GM23338 (cell line): ENCODE data around the gene ILK. TPM values are rescaled to one million over a fixed set of nuclear protein-coding genes. Genes with fewer than 3 reads are reported as not detected.

ENCODE experiments used
- ATAC-seq: fragments of 200-7000 bp; cut with Tn5 transposase; 3 replicates; pipeline ENCODE4 v1.9.1; 2020
- DNase-seq: peaks from one replicate; pipeline ENCODE4 v3.0.0-alpha.2; 2015; ENCODE audit warnings: low spot score
- H2AFZ ChIP-seq: fragments of 200-600 bp; sonication (generic); 2 replicates; pipeline ENCODE4 v1.8.0; 2016; ENCODE audit warnings: antibody characterized with exemption, mild to moderate bottlenecking, moderate library complexity
- H3F3A ChIP-seq: fragments of 200-600 bp; sonication (generic); replicated peaks from 2 replicates; pipeline ENCODE4 v1.8.0; 2017; ENCODE audit warnings: antibody characterized with exemption, mixed run types, low read depth
- H3K27ac ChIP-seq: fragments of 200-600 bp; sonication (generic); 2 replicates; pipeline ENCODE4 v1.6.1; 2016; ENCODE audit warnings: low read depth
- H3K27me3 ChIP-seq: fragments of 200-600 bp; sonication (generic); 2 replicates; pipeline ENCODE4 v1.8.0; 2016; ENCODE audit warnings: mild to moderate bottlenecking, mixed run types, moderate library complexity; ENCODE audit not compliant: insufficient read depth
- H3K36me3 ChIP-seq: fragments of 200-600 bp; sonication (generic); 2 replicates; pipeline ENCODE4 v1.8.0; 2016; ENCODE audit warnings: mild to moderate bottlenecking; ENCODE audit not compliant: insufficient read depth
- H3K4me1 ChIP-seq: fragments of 200-600 bp; sonication (generic); 2 replicates; pipeline ENCODE4 v1.8.0; 2016; ENCODE audit warnings: mild to moderate bottlenecking, moderate library complexity; ENCODE audit not compliant: insufficient read depth
- H3K4me2 ChIP-seq: fragments of 200-600 bp; sonication (generic); 2 replicates; pipeline ENCODE4 v1.7.1; 2017; ENCODE audit warnings: mixed run types
- H3K4me3 ChIP-seq: fragments of 200-600 bp; sonication (generic); 2 replicates; pipeline ENCODE4 v1.6.1; 2016; ENCODE audit warnings: mixed run types
- H3K79me2 ChIP-seq: fragments of 200-600 bp; sonication (generic); replicated peaks from 2 replicates; pipeline ENCODE4 v1.8.0; 2017; ENCODE audit warnings: mild to moderate bottlenecking; ENCODE audit not compliant: insufficient read depth
- H3K9me2 ChIP-seq: fragments of 200-600 bp; sonication (generic); 2 replicates; pipeline ENCODE4 v1.8.0; 2017; ENCODE audit not compliant: insufficient read depth
- H4K20me1 ChIP-seq: fragments of 200-600 bp; sonication (generic); replicated peaks from 2 replicates; pipeline ENCODE4 v1.8.0; 2017; ENCODE audit warnings: mild to moderate bottlenecking; ENCODE audit not compliant: insufficient read depth
- H3K27ac Mint-ChIP-seq: 2 replicates; pipeline ENCODE4 v1.8.0; 2020; ENCODE audit warnings: inconsistent platforms, mild to moderate bottlenecking, moderate library complexity, mixed read lengths
- H3K27me3 Mint-ChIP-seq: 3 replicates; pipeline ENCODE4 v1.8.0; 2022; ENCODE audit warnings: low read depth, mild to moderate bottlenecking, moderate library complexity, mixed read lengths, inconsistent platforms; ENCODE audit not compliant: insufficient read depth, poor library complexity
- H3K36me3 Mint-ChIP-seq: 3 replicates; pipeline ENCODE4 v1.8.0; 2021; ENCODE audit warnings: low read depth, mild to moderate bottlenecking, inconsistent platforms, moderate library complexity, mixed read lengths
- H3K4me1 Mint-ChIP-seq: 3 replicates; pipeline ENCODE4 v1.8.0; 2020; ENCODE audit warnings: mild to moderate bottlenecking, inconsistent platforms, mixed read lengths
- H3K4me3 Mint-ChIP-seq: 3 replicates; pipeline ENCODE4 v1.8.0; 2021; ENCODE audit warnings: moderate library complexity, mild to moderate bottlenecking, inconsistent platforms, mixed read lengths
- H3K9me3 Mint-ChIP-seq: 3 replicates; pipeline ENCODE4 v1.8.0; 2020; ENCODE audit warnings: moderate library complexity, mild to moderate bottlenecking, inconsistent platforms, mixed read lengths
- EZH2 ChIP-seq: fragments of 200-600 bp; sonication (generic); IDR thresholded peaks from one replicate; pipeline ENCODE4 v1.8.0; 2017; ENCODE audit warnings: antibody characterized with exemption, mild to moderate bottlenecking, low read depth; ENCODE audit not compliant: unreplicated experiment
- JUNB ChIP-seq: IDR thresholded peaks from one replicate; pipeline ENCODE4 v1.6.1; 2016; ENCODE audit warnings: antibody characterized with exemption; ENCODE audit not compliant: unreplicated experiment
- NANOG ChIP-seq: IDR thresholded peaks from 2 replicates; pipeline ENCODE4 v1.6.1; 2016; ENCODE audit warnings: antibody characterized with exemption, borderline replicate concordance
- ZNF114 ChIP-seq: fragments of 250-450 bp; sonication (Bioruptor Pico); IDR thresholded peaks from 2 replicates; pipeline ENCODE4 v1.5.0; 2020; ENCODE audit warnings: mild to moderate bottlenecking, moderate library complexity
- ZNF331 ChIP-seq: fragments of 250-450 bp; sonication (Bioruptor Pico); IDR thresholded peaks from 2 replicates; pipeline ENCODE4 v1.5.0; 2020; ENCODE audit warnings: low read depth, mild to moderate bottlenecking, moderate library complexity
- polyA plus RNA-seq: library from polyadenylated mRNA; unstranded; fragments of >200 nt; fragmentation: Nextera tagmentation; extraction: Ambion mirVana; gene quantifications from 2 replicates; pipeline ENCODE4 v1.2.1, GENCODE V29; 2016
- total RNA-seq: library from RNA; depleted of rRNA; stranded (reverse); fragments of >200 nt; shearing (Covaris generic); gene quantifications from 2 replicates; pipeline ENCODE4 v1.2.3, GENCODE V29; 2014
- TF ChIP-seq, protein P1 (sequence below), 2 experiments: fragments of 200-600 bp in 1 of 2; sonication (generic) in 1 of 2; conservative IDR thresholded peaks; 2 replicates each; pipeline versions ENCODE4 v1.5.1 to v1.6.1; 2016 to 2017; ENCODE audit warnings: antibody characterized with exemption in 2 of 2, low read depth in 2 of 2, mild to moderate bottlenecking in 2 of 2, moderate library complexity in 1 of 2

ILK gene
- total and polyA plus RNA-seq, 2 experiments from 2014 or later: 62.6 to 91.0 TPM

DNA sequence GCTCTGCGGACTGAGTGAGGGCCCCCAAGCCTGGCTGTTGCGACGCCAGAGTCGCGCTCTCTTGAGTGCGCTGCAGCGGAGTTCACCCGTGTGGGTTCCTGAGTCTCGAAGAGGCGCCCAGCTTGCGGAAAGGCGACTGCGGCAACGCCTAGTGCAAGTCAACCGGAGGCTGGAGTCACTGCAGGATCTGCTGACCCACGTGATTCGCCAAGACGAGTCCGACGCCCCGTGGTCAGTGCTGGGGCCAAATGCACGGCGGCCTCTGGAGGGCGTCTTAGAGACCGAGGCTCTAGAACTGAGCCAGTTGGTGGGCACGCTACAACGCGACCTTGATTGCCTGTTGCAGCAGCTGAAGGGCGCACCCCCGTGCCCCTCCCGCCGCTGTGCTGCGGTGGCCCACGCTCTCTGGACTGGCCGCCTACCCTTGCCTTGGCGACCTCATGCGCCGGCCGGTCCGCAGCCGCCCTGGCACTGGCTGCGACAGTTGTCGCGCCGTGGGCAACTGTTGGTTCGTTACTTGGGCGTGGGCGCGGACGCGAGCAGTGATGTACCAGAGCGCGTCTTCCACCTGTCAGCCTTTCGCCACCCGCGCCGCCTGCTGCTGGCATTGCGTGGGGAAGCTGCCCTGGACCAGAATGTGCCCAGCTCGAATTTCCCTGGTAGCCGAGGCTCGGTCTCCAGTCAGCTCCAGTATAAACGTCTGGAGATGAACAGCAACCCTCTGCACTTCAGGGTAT is 32.7 kb upstream of the ILK start:
- no peak overlapping the region for H3K27ac ChIP-seq
- no peak overlapping the region for H3K27ac Mint-ChIP-seq
- H3F3A ChIP-seq: no peaks in the 10 kb centered on the region
- H3K27me3 ChIP-seq: peaks cover 10% of the 10 kb centered on the region; the same call in 1 of the 2 replicates
- peaks cover 8% of the 10 kb centered on the region for H3K4me1 Mint-ChIP-seq
- no peaks in the 10 kb centered on the region for H3K79me2 ChIP-seq
- no peaks in the 10 kb centered on the region for H3K9me3 Mint-ChIP-seq
- peak overlapping the region; percentile 49 for H3K4me3 ChIP-seq
- no peaks in the 10 kb centered on the region for H4K20me1 ChIP-seq
- no peaks in the 10 kb centered on the region for H3K4me1 ChIP-seq
- H2AFZ ChIP-seq: peak overlapping the region; percentile 87
- DNase-seq (peak; percentile 83), ATAC-seq (peak; percentile 39)
- H3K27me3 Mint-ChIP-seq: peaks cover 14% of the 10 kb centered on the region
- H3K36me3 ChIP-seq: no peaks in the 10 kb centered on the region
- no peak for TF ChIP-seq JUNB
- TF ChIP-seq, protein P1, sequence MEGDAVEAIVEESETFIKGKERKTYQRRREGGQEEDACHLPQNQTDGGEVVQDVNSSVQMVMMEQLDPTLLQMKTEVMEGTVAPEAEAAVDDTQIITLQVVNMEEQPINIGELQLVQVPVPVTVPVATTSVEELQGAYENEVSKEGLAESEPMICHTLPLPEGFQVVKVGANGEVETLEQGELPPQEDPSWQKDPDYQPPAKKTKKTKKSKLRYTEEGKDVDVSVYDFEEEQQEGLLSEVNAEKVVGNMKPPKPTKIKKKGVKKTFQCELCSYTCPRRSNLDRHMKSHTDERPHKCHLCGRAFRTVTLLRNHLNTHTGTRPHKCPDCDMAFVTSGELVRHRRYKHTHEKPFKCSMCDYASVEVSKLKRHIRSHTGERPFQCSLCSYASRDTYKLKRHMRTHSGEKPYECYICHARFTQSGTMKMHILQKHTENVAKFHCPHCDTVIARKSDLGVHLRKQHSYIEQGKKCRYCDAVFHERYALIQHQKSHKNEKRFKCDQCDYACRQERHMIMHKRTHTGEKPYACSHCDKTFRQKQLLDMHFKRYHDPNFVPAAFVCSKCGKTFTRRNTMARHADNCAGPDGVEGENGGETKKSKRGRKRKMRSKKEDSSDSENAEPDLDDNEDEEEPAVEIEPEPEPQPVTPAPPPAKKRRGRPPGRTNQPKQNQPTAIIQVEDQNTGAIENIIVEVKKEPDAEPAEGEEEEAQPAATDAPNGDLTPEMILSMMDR (conservative IDR thresholded peaks at IDR 0.05; ENCODE audit: low read depth in 2 of 2): peak; percentile 30 to 65
- H3K36me3 Mint-ChIP-seq: no peaks in the 10 kb centered on the region
- H3K9me2 ChIP-seq: no peaks in the 10 kb centered on the region
- no peak overlapping the region for H3K4me3 Mint-ChIP-seq
- H3K4me2 ChIP-seq: peak overlapping the region; percentile 71; the same call in 1 of the 2 replicates

DNA sequence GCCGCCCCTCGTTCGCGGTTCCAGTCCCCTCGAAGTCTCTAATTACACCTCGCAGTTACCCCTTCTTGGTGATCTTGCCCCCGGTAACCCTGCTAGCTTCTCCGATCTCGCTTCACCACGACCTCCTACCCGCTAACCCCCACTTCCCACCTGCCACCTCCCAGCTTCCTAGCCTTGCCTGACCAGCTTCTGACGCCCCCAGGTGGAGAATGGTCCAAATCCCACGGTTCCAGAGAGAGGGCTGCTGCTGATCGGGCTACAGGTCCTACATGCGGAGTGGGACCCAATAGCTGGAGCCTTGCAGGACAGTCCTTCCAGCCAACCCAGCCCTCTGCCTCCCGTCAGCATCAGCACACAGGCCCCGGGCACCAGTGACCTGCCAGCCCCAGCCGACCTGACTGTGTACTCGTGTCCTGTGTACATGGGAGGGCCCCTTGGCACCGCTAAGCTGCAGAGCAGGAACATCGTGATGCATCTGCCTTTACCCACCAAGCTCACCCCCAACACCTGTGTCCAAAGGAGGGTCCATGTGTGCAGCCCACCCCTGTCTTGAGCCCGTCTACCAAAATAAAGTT is 32.1 kb upstream of the ILK start:
- Histone ChIP-seq H3K27ac (no peak overlapping the region), H4K20me1 (no peaks in the 10 kb centered on the region; the same call in 1 of the 2 replicates), H3K79me2 (no peaks in the 10 kb centered on the region), H3K4me2 (peak overlapping the region; percentile 71; the same call in 1 of the 2 replicates), H3K4me1 (no peaks in the 10 kb centered on the region), H3F3A (no peaks in the 10 kb centered on the region), H3K9me2 (no peaks in the 10 kb centered on the region), H2AFZ (peak overlapping the region; percentile 87; the same call in 1 of the 2 replicates), H3K27me3 (peaks cover 10% of the 10 kb centered on the region; the same call in 1 of the 2 replicates), H3K4me3 (peak overlapping the region; percentile 49), H3K36me3 (no peaks in the 10 kb centered on the region)
- Mint-ChIP-seq H3K27me3 (peaks cover 14% of the 10 kb centered on the region), H3K36me3 (no peaks in the 10 kb centered on the region), H3K4me3 (no peak overlapping the region), H3K27ac (no peak overlapping the region), H3K4me1 (peaks cover 10% of the 10 kb centered on the region), H3K9me3 (no peaks in the 10 kb centered on the region)
- TF ChIP-seq ZNF114 (CRISPR knock-in tag): no peak
- TF ChIP-seq NANOG: no peak
- TF ChIP-seq ZNF331 (CRISPR knock-in tag): no peak
- TF ChIP-seq EZH2: no peak
- TF ChIP-seq, protein P1 (conservative IDR thresholded peaks at IDR 0.05; ENCODE audit: low read depth in 2 of 2): peak; percentile 35 to 70
- peak; percentile 65 for DNase-seq
- ATAC-seq: peak; percentile 69
